Right lobe of liver (tissue), 6 donors: ENCODE results near the gene CDCA4. TPM values are rescaled to one million over a fixed set of nuclear protein-coding genes. Genes with fewer than 3 reads are reported as not detected.

Source experiments
- ATAC-seq, 4 donors: fragments of 200-7000 bp; cut with Tn5 transposase; one replicate each; pipeline ENCODE4 v1.9.1; 2020; ENCODE audit warnings: mild to moderate bottlenecking in 4 of 4, moderate library complexity in 4 of 4
- DNase-seq, 3 donors: peaks; one replicate each; pipeline ENCODE4 v3.0.0-alpha.2; 2020
- H3K27ac ChIP-seq, 3 donors: fragments of 200-600 bp; one replicate each; pipeline ENCODE4 v1.8.0; 2022
- H3K27me3 ChIP-seq, 2 donors: fragments of 200-600 bp; one replicate each; pipeline ENCODE4 v1.8.0; 2022
- H3K36me3 ChIP-seq, 4 donors: fragments of 200-600 bp; sonication (generic) in 1 of 4; one replicate each; pipeline versions ENCODE4 v1.5.1 to v1.8.0; 2017 to 2022; ENCODE audit warnings: control low read depth in 1 of 4
- H3K4me1 ChIP-seq, 4 donors: fragments of 200-600 bp; sonication (generic) in 1 of 4; one replicate each; pipeline versions ENCODE4 v1.5.1 to v1.8.0; 2017 to 2022; ENCODE audit warnings: control low read depth in 1 of 4
- H3K4me3 ChIP-seq, 3 donors: fragments of 200-600 bp; one replicate each; pipeline ENCODE4 v1.8.0; 2022
- H3K9me3 ChIP-seq, 4 donors: fragments of 200-600 bp; sonication (generic) in 1 of 4; one replicate each; pipeline versions ENCODE4 v1.5.1 to v1.8.0; 2017 to 2022; ENCODE audit warnings: control low read depth in 1 of 4
- CTCF ChIP-seq, 4 donors: fragments of 200-600 bp in 3 of 4; fragments of 450-650 bp in 1 of 4; IDR thresholded peaks; one replicate each; pipeline versions ENCODE4 v1.5.1 to v1.8.0; 2016 to 2022; ENCODE audit warnings: antibody characterized with exemption in 4 of 4, mild to moderate bottlenecking in 2 of 4
- POLR2A ChIP-seq: fragments of 450-650 bp; IDR thresholded peaks from one replicate; pipeline ENCODE4 v1.6.1; 2017; ENCODE audit warnings: antibody characterized with exemption, mild to moderate bottlenecking
- WGBS: methylation state at CpG from one replicate; pipeline ENCODE4 v1.1.6; 2018; ENCODE audit warnings: low coverage, low lambda C conversion rate; ENCODE audit not compliant: insufficient coverage; ENCODE audit errors: missing lambda C conversion rate; 5-methylcytosine and 5-hydroxymethylcytosine counted together
- intact Hi-C, 2 donors: fragments of 100-400 bp; cut with DNase I; formaldehyde crosslinking; loops; one replicate each; pipeline versions ENCODE4 v1.11.2 to v1.14.1; 2022
- total RNA-seq, 6 experiments: library from RNA; depleted of rRNA in 2 of 6; stranded (reverse); fragments of >200 nt in 2 of 6; fragmentation: NEBNext Ultra II Directional in 3 of 6; extraction: Animal tissue kit (Norgen Biotek cat#: 25700) in 3 of 6; gene quantifications; one replicate each; pipeline versions ENCODE4 v1.1.0 to v1.2.4, GENCODE V29; 2016 to 2023
- donor health status: DM: no; HTN: yes; CAD: no.
- donor health status: DM: no; HTN: no; CAD: no.
- donor health status: DM: no; HTN: no; CAD: no.
- donor health status: DM: no; HTN: yes; CAD: no.
- donor health status: DM: no; HTN: yes; CAD: no.

The CDCA4 gene
- total RNA-seq, 6 experiments from 2014 or later: 0.90 to 3.5 (median 1.7) TPM

- no CpG with 5 or more reads among the region's 77 CpGs for WGBS
- Histone ChIP-seq H3K27ac (peak within 1 kb of the TSS; percentile 22 to 77 (median 57)), H3K27me3 (no peaks in the 10 kb centered on the region), H3K4me3 (peak within 1 kb of the TSS; percentile 80 to 95 (median 82)), H3K4me1 (peaks cover 0 to 6% (median 3%) of the 10 kb centered on the region in 4 donors), H3K36me3 (no peaks in the 10 kb centered on the region), H3K9me3 (no peaks in the 10 kb centered on the region)
- no peak for TF ChIP-seq CTCF (IDR thresholded peaks at IDR 0.05)
- peak; percentile 46 for TF ChIP-seq POLR2A
- DNase-seq (peak; percentile 93 to 95 (median 95)), ATAC-seq (peak; percentile 92 to 98 (median 93))
- intact Hi-C loops: no loop called here
Measured at GRCh38 chr14:104985675-104986486, 35.0 kb downstream of the CDCA4 start, which contains the start of gene CLBA1. TSS of gene CLBA1 (plus strand) at chr14:104985788. CDS start at chr14:104986432, 644 bp downstream.

GRCh38 chr14:104984056-104984894 is 36.6 kb downstream of the CDCA4 start:
- Histone ChIP-seq H3K9me3 (no peaks in the 10 kb centered on the region), H3K36me3 (no peaks in the 10 kb centered on the region), H3K27me3 (no peaks in the 10 kb centered on the region), H3K4me1 (peaks cover 0 to 6% (median 3%) of the 10 kb centered on the region in 4 donors), H3K27ac (no peak overlapping the region), H3K4me3 (no peak overlapping the region)
- intact Hi-C loops: no loop called here
- TF ChIP-seq POLR2A: no peak
- TF ChIP-seq CTCF (IDR thresholded peaks at IDR 0.05): no peak
- ATAC-seq (no peak), DNase-seq (no peak)
- 96% methylated on average over 7 of the region's 15 CpGs for WGBS

GRCh38 chr14:104983231-104983721 is 37.6 kb downstream of the CDCA4 start:
- Histone ChIP-seq H3K27me3 (no peaks in the 10 kb centered on the region), H3K36me3 (no peaks in the 10 kb centered on the region), H3K4me1 (peaks cover 0 to 6% (median 3%) of the 10 kb centered on the region in 4 donors), H3K27ac (no peak overlapping the region), H3K9me3 (no peaks in the 10 kb centered on the region), H3K4me3 (no peak overlapping the region)
- DNase-seq: no peak
- TF ChIP-seq POLR2A: no peak
- TF ChIP-seq CTCF (IDR thresholded peaks at IDR 0.05): no peak
- intact Hi-C loops: no loop called here
- 63% methylated on average over 4 of the region's 12 CpGs for WGBS
- no peak for ATAC-seq

- H3K36me3 ChIP-seq: no peaks in the 10 kb centered on the region
- DNase-seq (no peak), ATAC-seq (no peak)
- no peaks in the 10 kb centered on the region for H3K27me3 ChIP-seq
- peaks cover 0 to 8% (median 3%) of the 10 kb centered on the region in 4 donors for H3K4me1 ChIP-seq
- intact Hi-C loops: no loop called here
- 71% methylated on average over 1 of the region's 10 CpGs for WGBS
- H3K4me3 ChIP-seq: no peak overlapping the region
- no peak overlapping the region for H3K27ac ChIP-seq
- no peaks in the 10 kb centered on the region for H3K9me3 ChIP-seq
- no peak for TF ChIP-seq CTCF (IDR thresholded peaks at IDR 0.05)
- no peak for TF ChIP-seq POLR2A
Measured at GRCh38 chr14:104982548-104983230, 38.2 kb downstream of the CDCA4 start.
